Right lobe of liver (tissue), 4 donors: ENCODE data around the gene NFIB.

ENCODE experiments used
- CTCF ChIP-seq, 4 donors: fragments of 200-600 bp in 3 of 4; fragments of 450-650 bp in 1 of 4; IDR thresholded peaks; one replicate each; pipeline versions ENCODE4 v1.5.1 to v1.8.0; 2016 to 2022; ENCODE audit warnings: antibody characterized with exemption in 4 of 4, mild to moderate bottlenecking in 2 of 4
- POLR2A ChIP-seq: fragments of 450-650 bp; IDR thresholded peaks from one replicate; pipeline ENCODE4 v1.6.1; 2017; ENCODE audit warnings: antibody characterized with exemption, mild to moderate bottlenecking
- donor health status: DM: no; HTN: no; CAD: no.
- donor health status: DM: no; HTN: no; CAD: no.
- donor health status: DM: no; HTN: yes; CAD: no.

- TF ChIP-seq CTCF (IDR thresholded peaks at IDR 0.05) (no peak), POLR2A (no peak)
Measured at GRCh38 chr9:14340219-14340873, 26.4 kb upstream of the NFIB start.
